IPS-15b (cell line): ENCODE results near the gene NDEL1.

Source experiments
- H3K27me3 ChIP-seq: one replicate; pipeline ENCODE4 v1.6.1; 2013; ENCODE audit warnings: low read length; ENCODE audit not compliant: control insufficient read depth, insufficient read depth
- H3K36me3 ChIP-seq: one replicate; pipeline ENCODE4 v1.6.1; 2013; ENCODE audit warnings: low read length; ENCODE audit not compliant: control insufficient read depth, insufficient read depth
- H3K4me1 ChIP-seq: one replicate; pipeline ENCODE4 v1.6.1; 2013; ENCODE audit warnings: mild to moderate bottlenecking, low read length; ENCODE audit not compliant: control insufficient read depth, insufficient read depth
- H3K4me3 ChIP-seq: one replicate; pipeline ENCODE4 v1.5.1; 2013; ENCODE audit warnings: low read depth, low read length
- H3K9ac ChIP-seq: one replicate; pipeline ENCODE4 v1.6.1; 2013; ENCODE audit warnings: low read depth, mild to moderate bottlenecking, low read length
- H3K9me3 ChIP-seq: one replicate; pipeline ENCODE4 v1.6.1; 2013; ENCODE audit warnings: mild to moderate bottlenecking, low read length; ENCODE audit not compliant: control insufficient read depth, insufficient read depth

The NDEL1 gene

DNA sequence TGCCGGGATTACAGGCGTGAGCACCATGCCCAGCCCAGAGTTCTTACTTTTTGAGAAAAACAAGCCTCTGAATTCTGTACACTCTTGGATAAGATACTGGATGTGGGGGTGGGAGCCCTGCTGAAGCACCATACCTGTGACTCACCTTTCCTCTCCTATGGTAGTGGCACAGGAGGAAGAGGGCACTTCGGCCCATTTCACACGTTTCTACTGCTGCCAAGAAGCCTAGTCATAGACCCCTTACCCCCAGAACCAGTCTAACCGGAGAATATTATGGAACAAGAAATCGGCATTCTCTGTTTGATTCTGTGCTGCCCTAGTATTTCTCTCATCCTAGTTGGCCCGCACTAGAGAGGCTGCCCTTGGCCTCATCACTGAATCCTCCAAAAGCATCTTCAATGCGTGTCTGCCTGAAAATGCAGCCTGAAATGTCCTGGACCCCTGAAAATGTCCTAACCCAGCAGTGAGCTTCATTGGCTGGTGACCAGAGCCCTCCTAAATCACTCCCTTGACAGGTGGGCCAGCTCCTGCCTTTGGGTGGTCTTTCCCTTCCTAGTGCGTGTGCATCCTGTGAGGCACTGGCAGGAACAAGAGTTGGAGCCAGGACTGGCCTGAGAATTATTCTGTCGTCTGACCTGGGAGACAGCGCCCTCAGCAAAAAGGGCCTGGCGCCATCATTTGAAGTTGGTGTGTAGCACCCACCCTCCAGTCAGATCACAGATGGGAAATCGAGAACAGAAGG, 37.9 kb downstream of the NDEL1 start:
- Histone ChIP-seq H3K36me3 (peaks cover 43% of the 10 kb centered on the region), H3K27me3 (no peaks in the 10 kb centered on the region), H3K4me1 (no peaks in the 10 kb centered on the region), H3K9ac (no peak overlapping the region), H3K9me3 (no peaks in the 10 kb centered on the region), H3K4me3 (no peak overlapping the region)

DNA sequence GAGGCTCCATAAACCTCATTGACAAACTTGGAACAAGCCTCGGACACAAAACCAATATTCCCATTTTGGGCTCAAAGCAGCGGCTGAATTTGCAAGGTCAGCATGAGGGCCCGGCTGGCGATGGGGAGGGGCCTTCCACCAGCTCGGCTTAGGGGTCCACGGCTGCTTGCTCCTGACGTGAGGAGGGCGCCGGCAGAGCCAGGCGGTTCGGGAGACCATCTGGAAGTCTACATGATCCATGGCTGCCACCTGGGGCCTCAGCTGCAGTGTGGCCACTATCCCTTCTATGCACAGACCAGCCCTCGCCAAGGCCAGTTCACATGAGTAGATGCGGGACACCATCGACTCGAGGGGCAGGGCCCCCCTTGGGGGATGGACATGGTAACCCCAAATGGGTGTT, 39.1 kb downstream of the NDEL1 start:
- Histone ChIP-seq H3K4me3 (no peak overlapping the region), H3K27me3 (no peaks in the 10 kb centered on the region), H3K9ac (no peak overlapping the region), H3K9me3 (no peaks in the 10 kb centered on the region), H3K4me1 (no peaks in the 10 kb centered on the region), H3K36me3 (peaks cover 54% of the 10 kb centered on the region)

DNA sequence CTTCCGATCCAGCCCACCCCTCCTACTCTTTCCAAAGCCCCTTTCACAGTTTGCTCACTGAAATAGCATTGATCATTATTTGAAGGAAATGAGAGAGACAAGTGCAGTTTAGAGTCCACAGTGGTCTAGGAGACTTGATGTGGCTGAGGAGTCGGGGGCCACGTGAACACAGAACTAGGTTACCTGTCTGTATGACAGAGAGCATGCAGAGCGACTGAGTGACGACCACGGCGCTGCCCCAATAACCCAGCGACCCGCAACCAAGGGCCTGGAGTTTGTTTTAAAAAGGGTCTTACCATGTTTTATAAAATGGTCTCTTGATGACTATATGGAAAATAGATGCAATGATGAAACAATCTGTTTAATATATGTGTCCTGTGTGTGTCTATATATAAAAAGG, 39.5 kb downstream of the NDEL1 start:
- no peak overlapping the region for H3K9ac ChIP-seq
- H3K4me3 ChIP-seq: no peak overlapping the region
- no peaks in the 10 kb centered on the region for H3K27me3 ChIP-seq
- H3K4me1 ChIP-seq: no peaks in the 10 kb centered on the region
- H3K36me3 ChIP-seq: peaks cover 58% of the 10 kb centered on the region
- H3K9me3 ChIP-seq: no peaks in the 10 kb centered on the region

DNA sequence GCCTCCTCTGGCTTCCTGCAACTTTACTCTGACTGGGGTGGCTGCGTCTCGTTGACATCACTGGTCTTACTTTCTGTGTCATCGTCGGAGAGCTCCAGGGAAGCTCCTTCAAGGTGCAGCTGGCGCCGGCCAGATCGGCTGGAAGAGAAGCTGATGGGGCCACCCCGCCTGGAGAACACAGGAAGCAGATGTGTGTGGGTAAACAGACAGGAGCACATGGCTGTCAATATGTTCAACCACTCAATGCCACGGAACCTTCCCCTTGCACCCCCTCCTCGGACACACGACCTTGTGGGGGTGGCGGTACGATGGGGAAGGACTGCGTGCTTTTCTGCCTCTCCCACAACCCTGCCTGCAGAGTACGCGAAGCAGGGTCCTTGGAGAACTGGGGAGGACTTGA, 40.1 kb downstream of the NDEL1 start:
- no peaks in the 10 kb centered on the region for H3K9me3 ChIP-seq
- H3K36me3 ChIP-seq: peaks cover 63% of the 10 kb centered on the region
- H3K27me3 ChIP-seq: no peaks in the 10 kb centered on the region
- no peaks in the 10 kb centered on the region for H3K4me1 ChIP-seq
- no peak overlapping the region for H3K4me3 ChIP-seq
- H3K9ac ChIP-seq: no peak overlapping the region

DNA sequence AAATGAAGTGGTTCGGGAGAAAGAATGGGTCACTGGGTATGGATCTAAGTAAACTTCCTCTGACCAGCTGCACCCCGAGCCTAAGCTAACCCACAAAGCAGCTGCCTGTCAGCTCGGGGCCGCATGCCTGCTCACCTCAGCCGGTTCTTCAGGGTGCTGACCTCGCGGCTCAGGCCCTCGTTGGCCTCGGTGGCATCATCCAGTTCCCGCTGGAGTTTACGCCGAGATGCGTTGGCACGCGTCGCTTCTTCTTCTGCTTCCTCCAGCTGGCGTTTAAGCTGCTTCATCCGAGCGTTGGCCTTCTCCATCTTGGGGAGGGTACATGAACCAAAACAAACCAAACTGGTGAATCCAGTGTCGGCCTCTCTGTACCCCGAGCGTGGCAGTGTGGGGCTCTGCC, 41.1 kb downstream of the NDEL1 start:
- no peaks in the 10 kb centered on the region for H3K4me1 ChIP-seq
- peaks cover 73% of the 10 kb centered on the region for H3K36me3 ChIP-seq

DNA sequence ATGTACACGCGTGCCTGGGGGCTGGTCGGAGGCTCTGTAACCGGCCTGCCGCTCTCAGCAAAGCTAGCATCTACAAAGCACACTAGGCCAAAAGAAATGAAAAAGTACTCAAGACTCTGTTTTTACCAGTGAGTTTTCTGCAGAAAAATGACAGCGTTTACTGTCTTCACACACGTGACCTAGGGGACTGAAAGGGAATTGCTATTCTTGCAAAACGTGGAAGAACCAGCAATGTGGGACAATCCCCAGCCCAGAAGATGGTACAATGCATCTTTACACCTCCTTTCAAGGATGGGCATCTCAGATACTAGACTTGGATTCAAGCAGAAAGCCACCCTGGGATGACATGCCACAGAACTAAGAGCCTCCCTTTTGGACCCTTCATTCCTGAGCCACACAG, 41.5 kb downstream of the NDEL1 start:
- Histone ChIP-seq H3K27me3 (no peaks in the 10 kb centered on the region), H3K4me1 (no peaks in the 10 kb centered on the region), H3K4me3 (no peak overlapping the region), H3K36me3 (peaks cover 76% of the 10 kb centered on the region), H3K9ac (no peak overlapping the region), H3K9me3 (no peaks in the 10 kb centered on the region)

More for the DNA sequence above, 41.1 kb downstream of the NDEL1 start:
- no peaks in the 10 kb centered on the region for H3K9me3 ChIP-seq
- no peak overlapping the region for H3K4me3 ChIP-seq
- H3K27me3 ChIP-seq: no peaks in the 10 kb centered on the region
- H3K9ac ChIP-seq: no peak overlapping the region

DNA sequence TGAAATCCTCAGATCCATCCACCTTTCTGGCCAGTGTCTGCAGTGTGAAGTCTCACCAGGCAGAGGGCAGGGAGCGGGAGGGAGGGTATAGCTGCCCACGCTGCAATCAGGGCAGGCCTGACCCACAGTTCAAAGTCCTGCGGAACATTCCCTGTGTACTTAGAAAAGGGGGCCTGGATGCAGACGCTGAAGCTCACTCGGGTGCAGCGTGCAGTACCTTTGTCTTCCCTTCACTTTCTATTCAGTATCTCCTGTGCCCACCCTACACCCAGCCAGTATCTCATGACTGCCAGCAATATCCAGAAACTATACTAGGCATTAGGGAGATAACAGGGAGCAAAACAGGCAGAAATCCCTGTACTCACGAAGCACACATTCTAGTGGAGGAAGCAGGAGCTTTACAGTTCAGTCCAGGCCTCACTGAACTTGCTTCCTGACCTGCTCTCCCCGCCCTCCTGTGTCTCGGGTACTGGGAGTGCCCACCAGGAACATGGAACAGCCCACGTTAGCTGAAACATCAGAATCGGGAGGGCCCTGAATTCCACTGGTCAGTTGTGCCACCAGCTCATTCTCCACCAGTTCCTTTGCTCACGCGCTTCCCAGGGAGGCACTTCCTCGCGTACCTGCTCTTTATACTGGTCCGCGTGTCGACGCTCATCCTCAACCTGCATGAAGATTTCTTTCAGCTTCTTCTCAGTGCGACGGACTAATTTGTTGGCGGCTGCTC, 42.2 kb downstream of the NDEL1 start:
- no peak overlapping the region for H3K9ac ChIP-seq
- no peaks in the 10 kb centered on the region for H3K4me1 ChIP-seq
- no peaks in the 10 kb centered on the region for H3K9me3 ChIP-seq
- H3K27me3 ChIP-seq: no peaks in the 10 kb centered on the region
- H3K36me3 ChIP-seq: peaks cover 83% of the 10 kb centered on the region
- no peak overlapping the region for H3K4me3 ChIP-seq

DNA sequence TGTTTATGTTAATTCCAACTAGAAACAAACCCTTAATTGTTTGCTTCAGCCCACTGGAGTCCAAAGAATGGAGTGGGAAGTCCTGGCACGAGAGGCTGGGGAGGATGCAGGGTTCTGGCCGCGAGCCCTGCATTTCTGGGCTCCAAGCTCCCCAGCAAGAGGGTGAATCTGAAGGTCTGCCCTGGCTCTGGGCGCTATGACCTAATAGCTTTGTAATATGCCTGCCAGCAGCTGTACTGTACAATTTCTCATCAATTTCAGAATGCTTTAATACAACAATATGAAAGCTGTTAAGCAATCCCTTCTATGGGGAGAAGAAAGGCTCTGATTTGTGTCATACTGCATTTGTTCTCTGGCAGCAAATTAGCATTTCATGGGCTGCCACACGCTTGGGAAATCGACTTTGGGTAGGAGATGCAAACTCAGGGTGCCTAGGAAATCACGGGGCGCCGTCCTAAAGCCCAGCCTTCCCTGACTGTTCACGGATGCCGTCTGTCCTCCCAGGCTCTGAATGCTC, 43.8 kb downstream of the NDEL1 start:
- Histone ChIP-seq H3K4me3 (no peak overlapping the region), H3K9ac (no peak overlapping the region), H3K27me3 (no peaks in the 10 kb centered on the region), H3K4me1 (no peaks in the 10 kb centered on the region), H3K36me3 (peaks cover 85% of the 10 kb centered on the region), H3K9me3 (no peaks in the 10 kb centered on the region)

DNA sequence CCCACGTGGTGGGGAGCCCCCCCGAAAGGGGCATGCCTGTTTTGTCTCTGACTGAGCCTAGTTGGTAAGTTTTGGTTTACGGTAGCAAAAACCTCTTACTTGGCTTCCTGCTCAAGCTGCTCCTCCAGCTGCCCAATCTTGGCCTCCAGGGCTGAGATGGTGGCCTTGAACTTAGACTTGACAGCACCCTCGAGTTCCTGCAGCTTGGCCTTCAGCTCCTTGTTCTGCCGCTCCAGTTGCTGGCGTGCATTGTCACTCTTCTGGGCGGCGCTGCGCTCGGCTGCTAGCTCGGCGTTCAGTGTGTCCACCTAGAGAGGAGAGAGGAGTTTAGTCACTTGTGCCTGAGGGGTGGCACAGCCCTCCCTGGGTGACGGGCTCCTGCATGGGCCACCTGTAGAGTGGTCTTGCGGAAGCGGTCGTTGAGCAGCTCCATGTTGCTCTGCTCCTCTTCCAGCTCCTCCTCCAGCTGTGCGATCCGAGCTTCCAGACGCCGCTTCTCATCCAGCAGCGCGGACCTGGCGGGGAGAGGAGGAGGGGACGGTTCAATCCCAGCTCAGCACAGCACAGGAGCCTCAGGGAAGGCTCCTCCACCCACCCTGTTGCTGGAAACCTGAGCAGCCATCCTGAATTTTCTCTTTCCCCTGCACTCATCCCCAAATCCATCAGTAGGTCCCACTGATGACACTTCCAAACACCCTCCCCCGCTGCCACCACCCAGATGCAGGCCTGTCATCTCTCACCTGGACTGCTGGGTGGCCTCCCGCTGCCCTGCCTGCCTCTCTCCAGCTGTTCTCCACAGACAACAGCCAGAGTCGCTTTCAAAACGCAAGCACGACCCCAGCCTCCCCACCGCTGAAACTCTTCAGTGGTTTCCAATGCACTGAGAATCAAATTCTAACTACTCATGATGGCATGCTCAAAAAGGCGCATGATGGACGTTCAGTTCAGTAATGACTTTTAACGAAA, 44.6 kb downstream of the NDEL1 start:
- peaks cover 76% of the 10 kb centered on the region for H3K36me3 ChIP-seq

DNA sequence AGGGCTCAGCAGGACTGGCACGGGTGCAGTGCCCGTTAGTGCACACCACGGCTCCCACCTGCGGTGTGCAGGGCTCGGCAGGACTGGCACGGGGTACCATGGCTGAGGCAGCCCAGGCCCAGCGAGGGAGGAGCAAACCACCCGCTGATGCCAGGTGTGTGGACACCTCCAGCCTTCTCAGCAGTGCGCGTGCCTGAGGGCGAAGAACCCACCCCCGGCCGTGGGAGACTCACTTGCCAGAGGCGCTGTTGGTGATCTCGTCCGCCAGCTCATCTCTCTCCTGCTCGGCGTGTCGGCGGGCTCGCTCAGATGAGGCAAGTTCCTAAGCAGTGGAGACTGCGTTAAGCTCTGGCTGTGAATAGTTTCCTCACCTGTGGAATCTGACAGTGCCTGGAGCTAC, 45.4 kb downstream of the NDEL1 start:
- H3K9ac ChIP-seq: no peak overlapping the region
- no peaks in the 10 kb centered on the region for H3K9me3 ChIP-seq
- H3K27me3 ChIP-seq: no peaks in the 10 kb centered on the region
- H3K36me3 ChIP-seq: peaks cover 74% of the 10 kb centered on the region
- no peaks in the 10 kb centered on the region for H3K4me1 ChIP-seq
- no peak overlapping the region for H3K4me3 ChIP-seq

More for the DNA sequence above, 44.6 kb downstream of the NDEL1 start:
- Histone ChIP-seq H3K27me3 (no peaks in the 10 kb centered on the region), H3K4me1 (no peaks in the 10 kb centered on the region), H3K9ac (no peak overlapping the region), H3K9me3 (no peaks in the 10 kb centered on the region), H3K4me3 (no peak overlapping the region)

DNA sequence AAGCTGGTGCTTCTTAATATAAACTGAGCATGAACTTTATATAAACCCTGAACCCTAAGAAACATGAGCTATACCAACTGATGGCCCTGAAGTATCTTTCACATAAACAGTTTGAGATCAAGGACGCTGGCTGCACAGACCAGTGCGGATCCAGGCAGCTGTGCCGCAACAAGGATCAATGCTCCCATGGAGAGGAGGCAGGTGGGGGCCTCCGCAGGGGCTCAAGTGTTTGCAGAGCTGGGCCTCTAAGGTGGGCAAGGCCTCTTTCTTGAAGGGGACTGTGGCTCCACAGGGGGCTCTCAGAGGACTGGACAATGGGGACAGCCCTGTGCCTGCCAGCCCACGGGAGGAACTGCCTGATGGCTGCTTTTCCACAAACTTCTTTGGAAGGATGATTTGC, 46.0 kb downstream of the NDEL1 start:
- Histone ChIP-seq H3K4me1 (no peaks in the 10 kb centered on the region), H3K4me3 (no peak overlapping the region), H3K9me3 (no peaks in the 10 kb centered on the region), H3K36me3 (peaks cover 72% of the 10 kb centered on the region), H3K27me3 (no peaks in the 10 kb centered on the region), H3K9ac (no peak overlapping the region)
